GM20431 (cell line): ENCODE data around the gene NR2C2.

Source experiments
- in situ Hi-C: fragments of 300-500 bp; cut with MseI, MboI; formaldehyde crosslinking; loops from one replicate; pipeline ENCODE4 v1.15.0; 2020; ENCODE audit warnings: low sequenced_read_pairs; ENCODE audit not compliant: unreplicated experiment

The NR2C2 gene

GRCh38 chr3:15089201-15089600, 141.8 kb downstream of the NR2C2 start:
- in situ Hi-C loops = no loop called here

- in situ Hi-C loops = no loop called here
Measured at GRCh38 chr3:15091575-15091974, 144.2 kb downstream of the NR2C2 start.

GRCh38 chr3:15092686-15093085, 145.3 kb downstream of the NR2C2 start:
- in situ Hi-C loops = no loop called here

DNA sequence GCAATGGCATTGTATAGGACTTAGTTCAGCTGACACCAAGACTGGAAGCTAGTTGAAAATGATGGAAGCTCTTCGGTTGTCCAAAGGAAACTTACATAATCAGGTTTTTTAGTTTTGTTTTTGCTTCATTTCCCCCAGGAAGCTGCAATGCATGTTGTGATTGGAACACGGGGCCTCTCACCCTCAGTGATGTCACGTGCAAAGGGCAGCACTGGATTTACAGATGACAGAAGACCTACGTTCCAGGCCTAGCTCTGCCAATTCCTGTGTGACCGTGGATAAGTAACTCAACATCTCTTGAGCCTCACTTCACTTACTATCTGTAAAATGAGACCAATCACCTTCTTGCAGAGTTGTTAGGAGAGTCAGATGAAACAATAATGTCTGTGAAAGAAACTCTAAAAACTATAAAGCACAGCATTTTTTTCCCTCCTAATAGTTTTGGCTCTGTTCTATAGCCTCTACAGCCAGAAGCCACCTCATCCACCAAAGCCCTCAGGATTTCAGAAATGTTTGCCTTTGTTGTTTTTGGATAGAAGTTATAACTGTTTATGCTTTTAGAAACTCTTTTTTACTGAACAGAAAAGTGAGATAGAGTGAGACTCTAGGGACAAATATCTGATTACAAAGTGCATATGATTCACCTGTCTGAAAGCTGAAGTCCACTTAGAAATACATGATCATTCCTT, 146.9 kb downstream of the NR2C2 start:
- in situ Hi-C loops = no loop called here

DNA sequence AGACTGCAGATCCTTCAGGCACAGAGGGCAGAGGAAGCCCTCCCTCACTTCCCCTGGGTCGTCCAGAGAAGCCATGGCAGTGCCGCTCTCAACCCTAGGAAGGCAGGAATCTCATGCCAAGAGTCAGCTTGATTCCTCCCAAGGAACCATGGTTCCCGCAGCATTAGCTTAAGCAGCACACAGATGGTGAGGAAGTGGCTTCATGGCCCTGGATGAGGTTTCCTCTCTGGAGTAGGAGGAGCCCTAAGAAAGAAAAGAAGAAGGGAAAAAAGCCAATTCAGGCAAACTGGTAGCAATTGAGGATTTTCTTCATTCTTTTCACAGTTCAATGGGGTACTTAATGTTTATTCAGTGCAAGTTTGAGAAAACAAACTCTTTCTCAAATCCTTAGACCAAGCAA, 148.7 kb downstream of the NR2C2 start:
- in situ Hi-C loops = no loop called here

DNA sequence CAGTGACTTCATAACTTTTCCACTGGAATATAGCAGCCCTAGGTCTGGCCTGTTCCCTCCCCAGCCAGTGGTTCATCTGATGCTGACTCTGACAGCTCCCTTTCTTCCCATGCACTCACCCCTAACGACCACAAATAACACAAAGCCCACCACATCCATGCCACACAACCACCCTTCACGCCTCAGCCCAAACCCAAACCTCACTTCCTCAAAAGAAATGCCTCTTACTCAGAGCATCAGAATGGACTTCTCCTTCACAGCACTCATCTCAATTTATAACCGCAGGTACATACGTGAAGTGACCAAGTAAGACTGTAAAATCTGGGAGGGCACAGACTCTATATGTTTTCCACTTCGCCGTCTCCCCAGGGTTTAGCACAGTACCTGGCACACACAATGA, 150.5 kb downstream of the NR2C2 start:
- in situ Hi-C loops = no loop called here
